H1 (cell line): ENCODE data around the gene SLC8A3. TPM values are rescaled to one million over a fixed set of nuclear protein-coding genes. Genes with fewer than 3 reads are reported as not detected.

Source experiments
- CTCF ChIA-PET: fragments of 300-600 bp; sonication (Branson Sonifier 250); formaldehyde crosslinking; loops from one replicate; lab custom pipeline; 2021; ENCODE audit not compliant: partially characterized antibody; lab: Charles Lee
- POLR2A ChIA-PET: fragments of 300-600 bp; sonication (Branson Sonifier 250); formaldehyde crosslinking; loops from one replicate; lab custom pipeline; 2021; ENCODE audit warnings: inconsistent platforms; ENCODE audit not compliant: partially characterized antibody; lab: Charles Lee
- DNase-seq, 2 experiments: peaks; one replicate each; pipeline versions ENCODE4 v3.0.0 to v3.0.0-alpha.2; 2010 to 2022; ENCODE audit warnings: low spot score in 2 of 2, low read depth in 1 of 2, mixed read lengths in 1 of 2
- FAIRE-seq: peaks from 2 replicates; lab custom pipeline; 2011; peaks lifted over from hg19 to GRCh38; lab: Jason Lieb, UNC
- H2AFZ ChIP-seq: 2 replicates; pipeline ENCODE4 v1.8.1; 2012; ENCODE audit warnings: low read length, inconsistent platforms
- H2AK5ac ChIP-seq: 2 replicates; pipeline ENCODE4 v1.6.1; 2013; ENCODE audit warnings: low read depth, low read length
- H2BK120ac ChIP-seq: replicated peaks from 2 replicates; pipeline ENCODE3; 2013; ENCODE audit warnings: low read depth, low read length, inconsistent platforms
- H2BK12ac ChIP-seq: 2 replicates; pipeline ENCODE4 v1.6.1; 2013; ENCODE audit warnings: low read depth, low read length
- H2BK15ac ChIP-seq: 2 replicates; pipeline ENCODE4 v1.6.1; 2013; ENCODE audit warnings: low read length
- H2BK20ac ChIP-seq: 2 replicates; pipeline ENCODE4 v1.6.1; 2013; ENCODE audit warnings: low read length
- H2BK5ac ChIP-seq: 2 replicates; pipeline ENCODE4 v1.6.1; 2013; ENCODE audit warnings: low read depth, low read length
- H3K14ac ChIP-seq: 2 replicates; pipeline ENCODE4 v1.6.1; 2013; ENCODE audit warnings: inconsistent platforms; ENCODE audit not compliant: insufficient read length
- H3K18ac ChIP-seq: 2 replicates; pipeline ENCODE4 v1.6.1; 2013; ENCODE audit warnings: low read length; ENCODE audit errors: extremely low read depth
- H3K23ac ChIP-seq: 2 replicates; pipeline ENCODE4 v1.6.1; 2013; ENCODE audit warnings: inconsistent platforms; ENCODE audit not compliant: insufficient read length
- H3K23me2 ChIP-seq: 2 replicates; pipeline ENCODE4 v1.6.1; 2013; ENCODE audit warnings: low read depth, low read length
- H3K27ac ChIP-seq: 2 replicates; pipeline ENCODE4 v1.6.1; 2011; ENCODE audit warnings: low read depth, low read length, inconsistent platforms
- H3K27me3 ChIP-seq, 4 experiments: replicated peaks in 1 of 4; 1 replicate in 1 of 4; 2 replicates in 3 of 4; pipeline versions ENCODE4 v1.6.1 to v1.8.1; 2011 to 2013; ENCODE audit warnings: low read length in 3 of 4, mild to moderate bottlenecking in 3 of 4, inconsistent platforms in 2 of 4, mixed read lengths in 2 of 4, moderate library complexity in 1 of 4; ENCODE audit not compliant: control insufficient read depth in 3 of 4, insufficient read depth in 3 of 4; ENCODE audit errors: extremely low read depth in 1 of 4
- H3K36me3 ChIP-seq, 4 experiments: 2 replicates each; pipeline versions ENCODE4 v1.6.1 to v1.8.1; 2011 to 2013; ENCODE audit warnings: mild to moderate bottlenecking in 4 of 4, low read length in 3 of 4, moderate library complexity in 2 of 4, control low read depth in 1 of 4, inconsistent platforms in 1 of 4; ENCODE audit not compliant: insufficient read depth in 4 of 4, control insufficient read depth in 2 of 4
- H3K4ac ChIP-seq: replicated peaks from 2 replicates; pipeline ENCODE3; 2013; ENCODE audit warnings: low read length, low read depth, mixed read lengths, inconsistent platforms; ENCODE audit not compliant: insufficient read length
- H3K4me1 ChIP-seq, 4 experiments: replicated peaks in 1 of 4; 1 replicate in 1 of 4; 2 replicates in 3 of 4; pipeline versions ENCODE4 v1.6.1 to v1.8.1; 2011 to 2013; ENCODE audit warnings: low read length in 3 of 4, inconsistent platforms in 2 of 4, mixed read lengths in 1 of 4; ENCODE audit not compliant: insufficient read depth in 4 of 4, control insufficient read depth in 3 of 4
- H3K4me2 ChIP-seq, 2 experiments: 2 replicates each; pipeline versions ENCODE4 v1.6.1 to v1.8.1; 2011 to 2013; ENCODE audit warnings: low read depth in 2 of 2, low read length in 2 of 2, control low read depth in 1 of 2, inconsistent platforms in 1 of 2, mild to moderate bottlenecking in 1 of 2; ENCODE audit not compliant: insufficient read depth in 1 of 2
- H3K4me3 ChIP-seq, 4 experiments: fragments of 200-600, 300-600 bp in 1 of 4; sonication (generic), shearing (Covaris generic), sonication (Bioruptor Twin) in 1 of 4; 2 replicates each; pipeline versions ENCODE4 v1.5.1 to v1.8.1; 2011 to 2016; ENCODE audit warnings: low read length in 4 of 4, low read depth in 3 of 4, control low read depth in 2 of 4, inconsistent platforms in 2 of 4, mild to moderate bottlenecking in 2 of 4, mixed read lengths in 1 of 4, moderate library complexity in 1 of 4; ENCODE audit not compliant: insufficient read depth in 2 of 4; ENCODE audit errors: extremely low read depth in 1 of 4
- H3K56ac ChIP-seq: replicated peaks from 2 replicates; pipeline ENCODE3; 2013; ENCODE audit warnings: low read depth, mild to moderate bottlenecking, mixed read lengths, low read length, inconsistent platforms; ENCODE audit not compliant: insufficient read length
- H3K79me1 ChIP-seq: 2 replicates; pipeline ENCODE4 v1.6.1; 2013; ENCODE audit warnings: low read depth, low read length, control low read depth
- H3K79me2 ChIP-seq, 2 experiments: 2 replicates each; pipeline versions ENCODE4 v1.6.1 to v1.8.1; 2012 to 2013; ENCODE audit warnings: low read length in 2 of 2, mild to moderate bottlenecking in 2 of 2, inconsistent platforms in 1 of 2; ENCODE audit not compliant: insufficient read depth in 2 of 2, control insufficient read depth in 1 of 2
- H3K9ac ChIP-seq, 4 experiments: replicated peaks in 1 of 4; 1 replicate in 1 of 4; 2 replicates in 3 of 4; pipeline versions ENCODE4 v1.6.1 to v1.8.1; 2011 to 2013; ENCODE audit warnings: low read depth in 3 of 4, low read length in 3 of 4, control low read depth in 2 of 4, mild to moderate bottlenecking in 2 of 4, moderate library complexity in 2 of 4, inconsistent platforms in 1 of 4; ENCODE audit errors: extremely low read depth in 1 of 4
- H3K9me3 ChIP-seq, 2 experiments: 2 replicates each; pipeline versions ENCODE4 v1.6.1 to v1.8.1; 2012 to 2013; ENCODE audit warnings: mild to moderate bottlenecking in 2 of 2, moderate library complexity in 2 of 2, control low read depth in 1 of 2, inconsistent platforms in 1 of 2, low read depth in 1 of 2, low read length in 1 of 2, mixed read lengths in 1 of 2; ENCODE audit not compliant: insufficient read depth in 2 of 2
- H4K20me1 ChIP-seq, 2 experiments: replicated peaks in 1 of 2; 2 replicates each; pipeline versions ENCODE3 to v1.8.1; 2011 to 2013; ENCODE audit warnings: inconsistent platforms in 2 of 2, low read length in 2 of 2, mild to moderate bottlenecking in 1 of 2; ENCODE audit not compliant: insufficient read depth in 2 of 2, control insufficient read depth in 1 of 2
- H4K5ac ChIP-seq: 2 replicates; pipeline ENCODE4 v1.6.1; 2013; ENCODE audit warnings: low read length, low read depth, mixed read lengths, inconsistent platforms; ENCODE audit not compliant: insufficient read length
- H4K8ac ChIP-seq: 2 replicates; pipeline ENCODE4 v1.8.0; 2013; ENCODE audit warnings: mild to moderate bottlenecking, moderate library complexity, low read length, inconsistent platforms; ENCODE audit not compliant: insufficient read depth; ENCODE audit errors: extremely low read depth
- H4K91ac ChIP-seq: replicated peaks from 2 replicates; pipeline ENCODE3; 2013; ENCODE audit warnings: low read length, mixed read lengths, inconsistent platforms; ENCODE audit not compliant: insufficient read length
- MAX ChIP-seq: IDR thresholded peaks from 2 replicates; pipeline ENCODE4 v1.6.1; 2012; ENCODE audit warnings: inconsistent platforms
- SRF ChIP-seq: IDR thresholded peaks from 2 replicates; pipeline ENCODE4 v1.6.1; 2011; ENCODE audit warnings: mild to moderate bottlenecking, low read depth, low read length, moderate library complexity
- TEAD4 ChIP-seq: IDR thresholded peaks from 2 replicates; pipeline ENCODE4 v1.6.1; 2012; ENCODE audit warnings: low read depth, low read length, inconsistent platforms, mixed read lengths
- USF2 ChIP-seq: IDR thresholded peaks from 2 replicates; pipeline ENCODE4 v1.6.1; 2011; ENCODE audit warnings: low read length, improper control_type of control experiment
- WGBS, 2 experiments: shearing (Covaris generic) in 1 of 2; methylation state at CpG; one replicate each; pipeline versions ENCODE4 v1.1.6 to v1.1.7; 2013 to 2015; ENCODE audit warnings: low lambda C conversion rate in 2 of 2, mixed read lengths in 2 of 2, inconsistent platforms in 1 of 2, low coverage in 1 of 2, missing lambda C conversion rate in 1 of 2; ENCODE audit not compliant: insufficient replicate concordance in 2 of 2, insufficient coverage in 1 of 2, insufficient read length in 1 of 2; ENCODE audit errors: extremely low coverage in 1 of 2, missing lambda C conversion rate in 1 of 2; 5-methylcytosine and 5-hydroxymethylcytosine counted together
- polyA plus RNA-seq, 7 experiments: library from polyadenylated mRNA; depleted of rRNA in 3 of 7; stranded (reverse) in 5 of 7; unstranded in 2 of 7; fragments of >200 nt in 5 of 7; fragments of 200-250 nt in 2 of 7; gene quantifications; 1 replicate in 5 of 7; 2 replicates in 1 of 7; 4 replicates in 1 of 7; pipeline versions ENCODE4 v1.2.1 to v1.2.3, GENCODE V29; 2011 to 2013; ENCODE audit warnings: missing spikeins in 2 of 7, mixed read lengths in 2 of 7
- total RNA-seq: library from RNA; stranded (reverse); fragmentation: NEBNext Ultra II Directional; extraction: Animal tissue kit (Norgen Biotek cat#: 25700); gene quantifications from 2 replicates; pipeline ENCODE4 v1.2.1, GENCODE V29; 2021
- TF ChIP-seq, protein P1 (sequence below): IDR thresholded peaks from 2 replicates; pipeline ENCODE4 v1.6.1; 2012; ENCODE audit warnings: inconsistent platforms

The SLC8A3 gene
- total and polyA plus RNA-seq, 2 of the 8 experiments (the other 6 are each of a cell fraction or from before 2014, with no cell fraction given): 0.38 to 1.1 TPM

DNA sequence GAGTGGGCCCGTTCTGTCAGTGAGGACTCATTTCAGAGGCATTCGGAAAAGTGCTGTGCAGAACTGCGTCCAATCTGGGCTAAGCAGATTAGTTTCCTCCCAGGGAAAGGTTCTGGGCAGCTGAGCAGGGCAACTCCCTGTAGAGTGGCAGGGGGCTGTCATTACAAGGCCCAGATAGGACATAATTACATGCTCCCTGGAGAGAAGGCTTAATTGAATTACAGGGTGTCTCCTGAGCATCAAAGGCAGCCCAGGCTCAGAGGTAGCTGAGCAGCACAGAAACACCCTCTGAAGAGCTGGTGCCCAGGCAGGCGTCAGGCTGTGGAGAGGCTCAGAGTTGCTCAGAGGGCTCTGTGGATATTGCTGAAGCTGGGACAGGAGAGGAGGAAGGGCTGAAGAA is 36.0 kb downstream of the SLC8A3 start:
- Histone ChIP-seq H3K9ac (no peak overlapping the region), H3K18ac (no peak overlapping the region), H3K36me3 (no peaks in the 10 kb centered on the region), H4K20me1 (no peaks in the 10 kb centered on the region), H4K91ac (no peak overlapping the region), H2BK20ac (no peak overlapping the region), H3K56ac (no peak overlapping the region), H2BK5ac (no peak overlapping the region), H2AFZ (no peak overlapping the region; the same call in 1 of the 2 replicates), H3K14ac (no peak overlapping the region), H2BK120ac (no peak overlapping the region), H3K4me1 (no peaks in the 10 kb centered on the region; a peak in 1 of 7 replicates), H4K5ac (no peak overlapping the region), H4K8ac (no peak overlapping the region), H3K23ac (no peak overlapping the region), H3K4me2 (no peak overlapping the region), H3K27ac (no peak overlapping the region), H3K23me2 (no peaks in the 10 kb centered on the region), H3K9me3 (no peaks in the 10 kb centered on the region), H3K4me3 (no peak overlapping the region), H2BK15ac (no peak overlapping the region), H3K27me3 (no peaks in the 10 kb centered on the region), H3K79me1 (no peaks in the 10 kb centered on the region), H2AK5ac (no peak overlapping the region), H2BK12ac (no peak overlapping the region), H3K4ac (no peak overlapping the region), H3K79me2 (no peaks in the 10 kb centered on the region)
- DNase-seq (no peak), FAIRE-seq (no peak)
- 79% methylated on average over 4 of the region's 4 CpGs; no CpG with 5 or more reads in 1 of the 2 experiments for WGBS, 2 experiments
- CTCF ChIA-PET: interaction anchor here (0.9 kb wide), 1 partner anchor 65 kb away, joined by 3 read pairs; no protein-coding TSS in a partner anchor
- TF ChIP-seq MAX: no peak
- TF ChIP-seq, protein P1, sequence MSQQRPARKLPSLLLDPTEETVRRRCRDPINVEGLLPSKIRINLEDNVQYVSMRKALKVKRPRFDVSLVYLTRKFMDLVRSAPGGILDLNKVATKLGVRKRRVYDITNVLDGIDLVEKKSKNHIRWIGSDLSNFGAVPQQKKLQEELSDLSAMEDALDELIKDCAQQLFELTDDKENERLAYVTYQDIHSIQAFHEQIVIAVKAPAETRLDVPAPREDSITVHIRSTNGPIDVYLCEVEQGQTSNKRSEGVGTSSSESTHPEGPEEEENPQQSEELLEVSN: no peak
- TF ChIP-seq TEAD4: no peak
- no peak for TF ChIP-seq SRF
- TF ChIP-seq USF2: no peak
- POLR2A ChIA-PET: interaction anchor here (0.6 kb wide), 2 partner anchors 575 to 1167 kb away, joined by 3 to 5 read pairs; no protein-coding TSS in a partner anchor
